Endothelial cell of umbilical vein (primary cell): Measurements from ENCODE around the gene MTCH2. TPM values are rescaled to one million over a fixed set of nuclear protein-coding genes. Genes with fewer than 3 reads are reported as not detected.

Experiments
- BruUV-seq: library from RNA; stranded (reverse); fragments of 400-500 nt; replicated peaks from 2 replicates; lab custom pipeline; 2021; lab: Mats Ljungman, UMichigan
- CTCF ChIA-PET: fragments of 300-600, 350-600 bp; sonication (Branson Sonifier 250); formaldehyde crosslinking; loops from one replicate; lab custom pipeline; 2021; ENCODE audit warnings: antibody characterized with exemption, inconsistent platforms; lab: Charles Lee
- POLR2A ChIA-PET: fragments of 300-600, 350-600 bp; sonication (Branson Sonifier 250); formaldehyde crosslinking; loops from one replicate; lab custom pipeline; 2021; ENCODE audit warnings: antibody characterized with exemption, inconsistent platforms; lab: Charles Lee
- DNase-seq: peaks from one replicate; pipeline ENCODE4 v3.0.0-alpha.2; 2011; ENCODE audit warnings: low read depth, low spot score
- FAIRE-seq: peaks from 2 replicates; lab custom pipeline; 2011; peaks lifted over from hg19 to GRCh38; lab: Jason Lieb, UNC
- H2AFZ ChIP-seq: 2 replicates; pipeline ENCODE4 v1.6.0; 2012; ENCODE audit warnings: low read depth, low read length, control low read depth, inconsistent platforms
- H3K27ac ChIP-seq: 2 replicates; pipeline ENCODE4 v1.5.1; 2011; ENCODE audit warnings: low read depth, mild to moderate bottlenecking, control low read depth, low read length, moderate library complexity; ENCODE audit not compliant: insufficient read depth
- H3K27me3 ChIP-seq, 2 experiments: 2 replicates each; pipeline versions ENCODE4 v1.6.0 to v1.6.1; 2011; ENCODE audit warnings: low read length in 2 of 2, mixed read lengths in 1 of 2; ENCODE audit not compliant: control insufficient read depth in 2 of 2, insufficient read depth in 2 of 2
- H3K36me3 ChIP-seq, 2 experiments: 2 replicates in 1 of 2; 3 replicates in 1 of 2; pipeline ENCODE4 v1.5.1; 2011; ENCODE audit warnings: low read length in 2 of 2, mild to moderate bottlenecking in 1 of 2, moderate library complexity in 1 of 2; ENCODE audit not compliant: control insufficient read depth in 2 of 2, insufficient read depth in 2 of 2; ENCODE audit errors: extremely low read depth in 1 of 2
- H3K4me1 ChIP-seq: 3 replicates; pipeline ENCODE4 v1.5.1; 2011; ENCODE audit warnings: mild to moderate bottlenecking, low read length; ENCODE audit not compliant: control insufficient read depth, insufficient read depth; ENCODE audit errors: extremely low read depth
- H3K4me2 ChIP-seq: 2 replicates; pipeline ENCODE4 v1.6.1; 2011; ENCODE audit warnings: low read length, control low read depth, mixed read lengths; ENCODE audit not compliant: insufficient read depth
- H3K4me3 ChIP-seq, 3 experiments: fragments of 200-600 bp in 1 of 3; sonication (generic), shearing (Covaris generic) in 1 of 3; replicated peaks in 1 of 3; 2 replicates each; pipeline ENCODE4 v1.5.1; 2011 to 2016; ENCODE audit warnings: control low read depth in 3 of 3, low read length in 3 of 3, mild to moderate bottlenecking in 2 of 3, inconsistent platforms in 1 of 3, low read depth in 1 of 3, moderate library complexity in 1 of 3; ENCODE audit not compliant: insufficient read depth in 1 of 3
- H3K79me2 ChIP-seq: 2 replicates; pipeline ENCODE4 v1.6.0; 2012; ENCODE audit warnings: low read length, inconsistent platforms; ENCODE audit not compliant: control insufficient read depth, insufficient read depth
- H3K9ac ChIP-seq: replicated peaks from 2 replicates; pipeline ENCODE3; 2011; ENCODE audit warnings: low read length, control low read depth; ENCODE audit not compliant: insufficient read depth; ENCODE audit errors: extremely low read depth
- H3K9me1 ChIP-seq: replicated peaks from 3 replicates; pipeline ENCODE4 v1.6.0; 2011; ENCODE audit warnings: mild to moderate bottlenecking, low read length; ENCODE audit not compliant: control insufficient read depth, insufficient read depth; ENCODE audit errors: extremely low read depth
- H3K9me3 ChIP-seq: replicated peaks from 2 replicates; pipeline ENCODE4 v1.5.1; 2012; ENCODE audit warnings: low read length, inconsistent platforms; ENCODE audit not compliant: control insufficient read depth, insufficient read depth
- H4K20me1 ChIP-seq: replicated peaks from 2 replicates; pipeline ENCODE3; 2011; ENCODE audit warnings: mild to moderate bottlenecking, low read length; ENCODE audit not compliant: control insufficient read depth, insufficient read depth; ENCODE audit errors: extremely low read depth
- EZH2 ChIP-seq: IDR thresholded peaks from 2 replicates; pipeline ENCODE4 v1.6.1; 2012; ENCODE audit warnings: borderline replicate concordance, low read depth, mild to moderate bottlenecking, moderate library complexity, low read length, inconsistent platforms; ENCODE audit not compliant: severe bottlenecking
- FOS ChIP-seq: IDR thresholded peaks from 2 replicates; pipeline ENCODE4 v1.6.1; 2011; ENCODE audit warnings: mild to moderate bottlenecking, low read length, moderate library complexity, borderline replicate concordance; ENCODE audit not compliant: insufficient read depth
- GATA2 ChIP-seq: IDR thresholded peaks from 2 replicates; pipeline ENCODE4 v1.7.0; 2011; ENCODE audit warnings: low read depth, mild to moderate bottlenecking, moderate library complexity, mixed read lengths, low read length; ENCODE audit not compliant: insufficient read length, insufficient read depth
- JUN ChIP-seq: IDR thresholded peaks from 2 replicates; pipeline ENCODE4 v1.6.1; 2011; ENCODE audit warnings: borderline replicate concordance, low read depth; ENCODE audit not compliant: insufficient read length, insufficient read depth
- MYC ChIP-seq: IDR thresholded peaks from one replicate; pipeline ENCODE4 v1.6.1; 2011; ENCODE audit warnings: mild to moderate bottlenecking, low read depth, low read length
- POLR2A ChIP-seq: IDR thresholded peaks from 2 replicates; pipeline ENCODE4 v1.6.1; 2012; ENCODE audit warnings: low read depth, mild to moderate bottlenecking, control low read depth, low read length
- POLR2AphosphoS5 ChIP-seq: IDR thresholded peaks from 2 replicates; pipeline ENCODE4 v1.6.1; 2012; ENCODE audit warnings: low read depth, mild to moderate bottlenecking, control low read depth, low read length, moderate library complexity; ENCODE audit not compliant: insufficient read depth
- dilution Hi-C: fragments of 300-500 bp; cut with MboI; formaldehyde crosslinking; loops from one replicate; pipeline ENCODE4 v1.15.0; 2019; ENCODE audit warnings: low sequenced_read_pairs; ENCODE audit not compliant: extremely low pct_ligation_motif_present
- intact Hi-C: fragments of 100-400 bp; cut with micrococcal nuclease; formaldehyde crosslinking; loops from one replicate; pipeline ENCODE4 v1.10.0; 2022
- polyA plus RNA-seq, 4 experiments: library from polyadenylated mRNA; depleted of rRNA in 3 of 4; stranded (reverse) in 3 of 4; unstranded in 1 of 4; fragments of >200 nt; gene quantifications; 2 replicates each; pipeline versions ENCODE4 v1.2.1 to v1.2.3, GENCODE V29; 2011 to 2012; ENCODE audit warnings: missing spikeins in 1 of 4
- total RNA-seq: library from RNA; stranded (reverse); gene quantifications from 2 replicates; pipeline ENCODE4 v1.2.3, GENCODE V29; 2021
- TF ChIP-seq, protein P1 (sequence below), 2 donors: IDR thresholded peaks; 1 replicate in 1 of 2; 2 replicates in 1 of 2; pipeline ENCODE4 v1.5.1; 2011; ENCODE audit warnings: low read length in 2 of 2, mild to moderate bottlenecking in 2 of 2, moderate library complexity in 2 of 2, control low read depth in 1 of 2, inconsistent platforms in 1 of 2, low read depth in 1 of 2; ENCODE audit not compliant: insufficient read depth in 1 of 2; ENCODE audit errors: extremely low read depth in 1 of 2
- TF ChIP-seq, protein P2 (sequence below): IDR thresholded peaks from 2 replicates; pipeline ENCODE4 v1.6.1; 2011; ENCODE audit not compliant: insufficient read depth, insufficient read length

The MTCH2 gene
- total and polyA plus RNA-seq, 2 donors (not counting 3 experiments of a cell fraction or from before 2014, with no cell fraction given) = 138 to 144 TPM

DNA sequence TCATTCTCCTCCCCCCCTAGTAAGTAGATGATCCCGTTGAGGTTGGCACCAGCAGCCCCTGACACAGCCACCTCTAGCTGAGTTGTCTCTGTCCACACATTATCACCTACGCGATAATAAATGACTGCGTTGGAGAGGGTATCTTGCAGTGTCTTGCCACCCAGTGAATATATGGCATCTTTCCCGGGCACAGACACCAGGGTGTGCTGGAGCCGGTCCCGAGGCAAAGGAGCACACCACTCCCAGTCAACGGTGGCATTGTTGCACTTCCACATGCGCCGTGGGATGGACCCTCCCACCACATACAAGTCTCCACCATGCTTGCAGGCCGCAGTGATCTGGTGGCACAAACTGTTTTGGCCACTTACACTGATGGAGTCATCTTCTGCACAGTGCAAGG, 69.0 kb downstream of the MTCH2 start:
- H4K20me1 ChIP-seq = peaks cover 3% of the 10 kb centered on the region
- FAIRE-seq (no peak), DNase-seq (no peak)
- POLR2A ChIA-PET = no interaction called here
- no peak overlapping the region for H3K4me2 ChIP-seq
- peaks cover 32% of the 10 kb centered on the region for H3K79me2 ChIP-seq
- no peaks in the 10 kb centered on the region for H3K27me3 ChIP-seq
- H3K4me1 ChIP-seq = peaks cover 14% of the 10 kb centered on the region
- TF ChIP-seq EZH2 (no peak), GATA2 (no peak), POLR2AphosphoS5 (no peak), MYC (no peak), JUN (no peak), POLR2A (no peak), FOS (no peak)
- TF ChIP-seq, protein P1, sequence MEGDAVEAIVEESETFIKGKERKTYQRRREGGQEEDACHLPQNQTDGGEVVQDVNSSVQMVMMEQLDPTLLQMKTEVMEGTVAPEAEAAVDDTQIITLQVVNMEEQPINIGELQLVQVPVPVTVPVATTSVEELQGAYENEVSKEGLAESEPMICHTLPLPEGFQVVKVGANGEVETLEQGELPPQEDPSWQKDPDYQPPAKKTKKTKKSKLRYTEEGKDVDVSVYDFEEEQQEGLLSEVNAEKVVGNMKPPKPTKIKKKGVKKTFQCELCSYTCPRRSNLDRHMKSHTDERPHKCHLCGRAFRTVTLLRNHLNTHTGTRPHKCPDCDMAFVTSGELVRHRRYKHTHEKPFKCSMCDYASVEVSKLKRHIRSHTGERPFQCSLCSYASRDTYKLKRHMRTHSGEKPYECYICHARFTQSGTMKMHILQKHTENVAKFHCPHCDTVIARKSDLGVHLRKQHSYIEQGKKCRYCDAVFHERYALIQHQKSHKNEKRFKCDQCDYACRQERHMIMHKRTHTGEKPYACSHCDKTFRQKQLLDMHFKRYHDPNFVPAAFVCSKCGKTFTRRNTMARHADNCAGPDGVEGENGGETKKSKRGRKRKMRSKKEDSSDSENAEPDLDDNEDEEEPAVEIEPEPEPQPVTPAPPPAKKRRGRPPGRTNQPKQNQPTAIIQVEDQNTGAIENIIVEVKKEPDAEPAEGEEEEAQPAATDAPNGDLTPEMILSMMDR (IDR thresholded peaks at IDR 0.05; ENCODE audit: extremely low read depth in 1 of 2, insufficient read depth in 1 of 2, low read depth in 1 of 2, low read length in 2 of 2) = no peak
- TF ChIP-seq, protein P2, sequence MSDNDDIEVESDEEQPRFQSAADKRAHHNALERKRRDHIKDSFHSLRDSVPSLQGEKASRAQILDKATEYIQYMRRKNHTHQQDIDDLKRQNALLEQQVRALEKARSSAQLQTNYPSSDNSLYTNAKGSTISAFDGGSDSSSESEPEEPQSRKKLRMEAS = no peak
- intact Hi-C loops = no loop called here
- no peak overlapping the region for H3K9ac ChIP-seq
- dilution Hi-C loops = no loop called here
- H3K27ac ChIP-seq = no peak overlapping the region
- H3K9me3 ChIP-seq = no peaks in the 10 kb centered on the region
- H3K4me3 ChIP-seq = no peak overlapping the region
- no TSS peak for BruUV-seq
- CTCF ChIA-PET = interaction anchor here (0.9 kb wide), 1 partner anchor 20 kb away, joined by 5 read pairs; the partner anchor contains the start of gene CELF1
- no peak overlapping the region for H2AFZ ChIP-seq
- no peaks in the 10 kb centered on the region for H3K9me1 ChIP-seq
- peaks cover 8 to 17% of the 10 kb centered on the region in 2 experiments for H3K36me3 ChIP-seq
